Neural cell (in vitro differentiated cells): ENCODE data around the gene VIM. TPM values are rescaled to one million over a fixed set of nuclear protein-coding genes. Genes with fewer than 3 reads are reported as not detected.

Source experiments
- H2AFZ ChIP-seq: fragments of 200-600, 300-800 bp; sonication (generic), shearing (Covaris generic); 2 replicates; pipeline ENCODE4 v1.6.0; 2014; ENCODE audit warnings: low read depth, mild to moderate bottlenecking, antibody characterized with exemption, low read length, moderate library complexity
- H3F3A ChIP-seq: fragments of 200-600 bp; shearing (Covaris generic); 2 replicates; pipeline ENCODE4 v1.6.1; 2016; ENCODE audit warnings: mild to moderate bottlenecking, moderate library complexity, mixed read lengths, antibody characterized with exemption, low read length; ENCODE audit not compliant: insufficient read depth, poor library complexity, severe bottlenecking
- H3K27ac ChIP-seq: fragments of 200-600, 300-800 bp; sonication (generic), shearing (Covaris generic); 2 replicates; pipeline ENCODE4 v1.5.1; 2014; ENCODE audit warnings: mild to moderate bottlenecking, low read length, moderate library complexity
- H3K27me3 ChIP-seq: fragments of 300-800, 200-600 bp; sonication (generic), shearing (Covaris generic); 2 replicates; pipeline ENCODE4 v1.6.0; 2014; ENCODE audit warnings: mild to moderate bottlenecking, low read depth, low read length, moderate library complexity; ENCODE audit not compliant: insufficient read depth
- H3K36me3 ChIP-seq: fragments of 300-800, 200-600 bp; sonication (generic), shearing (Covaris generic); 2 replicates; pipeline ENCODE4 v1.5.1; 2014; ENCODE audit warnings: mild to moderate bottlenecking, antibody characterized with exemption, low read length, moderate library complexity; ENCODE audit not compliant: insufficient read depth
- H3K4me2 ChIP-seq: fragments of 300-800, 200-600 bp; sonication (generic), shearing (Covaris generic); 2 replicates; pipeline ENCODE4 v1.6.0; 2014; ENCODE audit warnings: mild to moderate bottlenecking, low read length
- H3K4me3 ChIP-seq: fragments of 300-800, 200-600 bp; sonication (generic), shearing (Covaris generic); 2 replicates; pipeline ENCODE4 v1.5.1; 2014; ENCODE audit warnings: mild to moderate bottlenecking, low read length, moderate library complexity
- H3K79me2 ChIP-seq: fragments of 200-600 bp; shearing (Covaris generic); replicated peaks from 2 replicates; pipeline ENCODE4 v1.6.0; 2014; ENCODE audit warnings: mild to moderate bottlenecking, low read length, moderate library complexity; ENCODE audit not compliant: insufficient read depth
- H3K9ac ChIP-seq: fragments of 300-800, 200-600 bp; sonication (generic), shearing (Covaris generic); 2 replicates; pipeline ENCODE4 v1.6.1; 2016; ENCODE audit warnings: mild to moderate bottlenecking, low read length, mixed read lengths
- H3K9me2 ChIP-seq: fragments of 200-600 bp; shearing (Covaris generic); 2 replicates; pipeline ENCODE4 v1.6.1; 2016; ENCODE audit warnings: mild to moderate bottlenecking, low read length, mixed read lengths; ENCODE audit not compliant: insufficient read depth
- H3K9me3 ChIP-seq: fragments of 200-600, 300-800 bp; sonication (generic), shearing (Covaris generic); 2 replicates; pipeline ENCODE4 v1.6.1; 2016; ENCODE audit warnings: mild to moderate bottlenecking, mixed run types, low read length, moderate library complexity, mixed read lengths
- H4K20me1 ChIP-seq: fragments of 200-600 bp; shearing (Covaris generic); 2 replicates; pipeline ENCODE4 v1.6.1; 2016; ENCODE audit warnings: mild to moderate bottlenecking, mixed run types; ENCODE audit not compliant: insufficient read depth
- EP300 ChIP-seq: fragments of 450-650 bp; conservative IDR thresholded peaks from 2 replicates; pipeline ENCODE4 v1.6.1; 2014; ENCODE audit warnings: antibody characterized with exemption, mild to moderate bottlenecking, moderate library complexity; ENCODE audit not compliant: poor library complexity, severe bottlenecking
- EZH2 ChIP-seq: fragments of 200-600, 300-800 bp; shearing (Covaris generic), sonication (generic); IDR thresholded peaks from 2 replicates; pipeline ENCODE4 v1.6.1; 2014; ENCODE audit warnings: antibody characterized with exemption, low read length, borderline replicate concordance, mild to moderate bottlenecking; ENCODE audit not compliant: insufficient read depth, poor library complexity, severe bottlenecking
- MXI1 ChIP-seq: fragments of 450-650 bp; conservative IDR thresholded peaks from 2 replicates; pipeline ENCODE4 v1.6.1; 2014; ENCODE audit warnings: antibody characterized with exemption, mild to moderate bottlenecking; ENCODE audit not compliant: poor library complexity, severe bottlenecking
- POLR2AphosphoS5 ChIP-seq: IDR thresholded peaks from 2 replicates; pipeline ENCODE4 v1.6.1; 2012
- RAD21 ChIP-seq: fragments of 450-650 bp; conservative IDR thresholded peaks from 2 replicates; pipeline ENCODE4 v1.6.1; 2014; ENCODE audit warnings: antibody characterized with exemption, mild to moderate bottlenecking, moderate library complexity
- SMC3 ChIP-seq: fragments of 450-650 bp; conservative IDR thresholded peaks from 2 replicates; pipeline ENCODE4 v1.6.1; 2014; ENCODE audit warnings: antibody characterized with exemption, mild to moderate bottlenecking, moderate library complexity; ENCODE audit not compliant: poor library complexity
- TAF1 ChIP-seq: IDR thresholded peaks from 2 replicates; pipeline ENCODE4 v1.6.1; 2012; ENCODE audit warnings: low read depth
- polyA plus RNA-seq: library from polyadenylated mRNA; depleted of rRNA; stranded (reverse); fragments of >200 nt; gene quantifications from 2 replicates; pipeline ENCODE4 v1.2.3, GENCODE V29; 2014
- TF ChIP-seq, protein P1 (sequence below): IDR thresholded peaks from 2 replicates; pipeline ENCODE4 v1.6.1; 2012; ENCODE audit warnings: borderline replicate concordance
- TF ChIP-seq, protein P2 (sequence below): fragments of 450-650 bp; IDR thresholded peaks from 2 replicates; pipeline ENCODE4 v1.5.1; 2014; ENCODE audit warnings: antibody characterized with exemption, mild to moderate bottlenecking, moderate library complexity; ENCODE audit not compliant: poor library complexity, severe bottlenecking

Gene VIM
- polyA plus RNA-seq, 1 donor from 2014 or later: 170 TPM

DNA sequence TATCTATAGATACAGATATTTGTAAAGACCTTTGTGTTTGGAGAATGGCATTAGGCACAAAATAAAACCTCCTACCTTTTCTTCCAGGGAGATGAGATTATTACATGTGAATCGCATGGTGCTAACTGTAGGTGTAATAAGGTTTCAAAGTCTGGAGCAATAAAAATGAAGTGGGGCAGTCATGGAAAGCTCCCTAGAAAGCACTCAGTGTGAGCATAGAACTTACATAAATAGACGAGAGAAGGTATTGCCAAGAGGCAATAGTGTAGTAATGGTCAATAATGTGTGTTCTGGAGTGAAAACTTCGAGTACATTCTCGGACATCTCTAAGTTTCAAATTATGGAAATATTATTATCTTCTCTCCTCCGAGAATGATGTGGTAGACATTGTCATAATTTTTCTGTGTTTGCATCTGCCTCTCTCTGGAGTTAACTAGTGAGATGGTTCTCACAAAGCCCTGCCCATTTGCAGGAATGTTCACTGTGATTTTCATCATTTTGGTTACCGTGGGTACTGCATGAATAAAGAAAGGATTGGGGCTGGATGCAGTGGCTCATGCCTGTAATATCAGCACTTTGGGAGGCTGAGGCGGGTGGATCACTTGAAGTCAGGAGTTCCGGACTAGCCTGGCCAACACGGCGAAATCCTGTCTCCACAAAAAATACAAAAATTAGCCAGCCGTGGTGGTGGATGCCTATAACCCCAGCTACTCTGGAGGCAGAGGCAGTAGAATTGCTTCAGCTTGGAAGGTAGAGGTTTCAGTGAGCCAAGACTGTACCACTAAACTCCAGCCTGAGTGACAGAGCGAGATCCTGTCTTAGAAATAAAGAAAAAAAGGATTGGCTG, 10.6 kb downstream of the VIM start (continued):
- TF ChIP-seq, protein P1, sequence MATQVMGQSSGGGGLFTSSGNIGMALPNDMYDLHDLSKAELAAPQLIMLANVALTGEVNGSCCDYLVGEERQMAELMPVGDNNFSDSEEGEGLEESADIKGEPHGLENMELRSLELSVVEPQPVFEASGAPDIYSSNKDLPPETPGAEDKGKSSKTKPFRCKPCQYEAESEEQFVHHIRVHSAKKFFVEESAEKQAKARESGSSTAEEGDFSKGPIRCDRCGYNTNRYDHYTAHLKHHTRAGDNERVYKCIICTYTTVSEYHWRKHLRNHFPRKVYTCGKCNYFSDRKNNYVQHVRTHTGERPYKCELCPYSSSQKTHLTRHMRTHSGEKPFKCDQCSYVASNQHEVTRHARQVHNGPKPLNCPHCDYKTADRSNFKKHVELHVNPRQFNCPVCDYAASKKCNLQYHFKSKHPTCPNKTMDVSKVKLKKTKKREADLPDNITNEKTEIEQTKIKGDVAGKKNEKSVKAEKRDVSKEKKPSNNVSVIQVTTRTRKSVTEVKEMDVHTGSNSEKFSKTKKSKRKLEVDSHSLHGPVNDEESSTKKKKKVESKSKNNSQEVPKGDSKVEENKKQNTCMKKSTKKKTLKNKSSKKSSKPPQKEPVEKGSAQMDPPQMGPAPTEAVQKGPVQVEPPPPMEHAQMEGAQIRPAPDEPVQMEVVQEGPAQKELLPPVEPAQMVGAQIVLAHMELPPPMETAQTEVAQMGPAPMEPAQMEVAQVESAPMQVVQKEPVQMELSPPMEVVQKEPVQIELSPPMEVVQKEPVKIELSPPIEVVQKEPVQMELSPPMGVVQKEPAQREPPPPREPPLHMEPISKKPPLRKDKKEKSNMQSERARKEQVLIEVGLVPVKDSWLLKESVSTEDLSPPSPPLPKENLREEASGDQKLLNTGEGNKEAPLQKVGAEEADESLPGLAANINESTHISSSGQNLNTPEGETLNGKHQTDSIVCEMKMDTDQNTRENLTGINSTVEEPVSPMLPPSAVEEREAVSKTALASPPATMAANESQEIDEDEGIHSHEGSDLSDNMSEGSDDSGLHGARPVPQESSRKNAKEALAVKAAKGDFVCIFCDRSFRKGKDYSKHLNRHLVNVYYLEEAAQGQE: no peak
- no peak for TF ChIP-seq EP300

DNA sequence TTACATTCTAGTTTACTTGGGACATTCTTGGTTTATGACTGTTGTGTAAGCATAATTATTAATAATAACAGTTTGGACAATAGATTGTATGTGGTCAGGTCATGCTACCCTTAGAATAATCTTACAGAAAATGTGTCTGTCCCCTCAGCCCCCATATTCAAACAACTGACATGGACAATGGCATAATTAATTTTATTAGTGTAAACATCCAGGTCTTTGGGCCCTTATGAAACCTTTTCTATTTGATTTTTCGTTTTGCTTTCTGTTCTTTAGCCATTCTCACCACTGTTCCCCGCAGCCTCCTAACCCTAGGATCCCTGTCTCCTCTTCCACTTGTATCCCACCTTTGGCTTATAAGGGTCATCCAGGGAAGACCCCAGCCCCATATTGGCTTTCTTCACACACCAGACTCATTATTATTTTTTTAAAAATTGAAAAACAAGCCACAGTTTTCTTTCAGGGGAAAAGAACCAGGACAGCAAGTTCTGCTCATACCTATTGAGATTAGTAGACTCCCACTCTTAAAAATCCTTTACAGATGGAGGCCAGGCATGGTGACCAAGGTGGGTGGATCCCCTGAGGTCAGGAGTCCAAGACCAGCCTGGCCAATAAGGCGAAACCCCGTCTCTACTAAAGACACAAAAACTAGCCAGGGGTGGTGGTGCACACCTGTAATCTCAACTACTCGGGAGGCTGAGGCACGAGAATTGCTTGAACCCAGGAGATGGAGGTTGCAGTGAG, 11.5 kb downstream of the VIM start:
- H4K20me1 ChIP-seq: no peaks in the 10 kb centered on the region
- H3K4me3 ChIP-seq: no peak overlapping the region
- H3K4me2 ChIP-seq: no peak overlapping the region
- no peaks in the 10 kb centered on the region for H3F3A ChIP-seq
- TF ChIP-seq, protein P2, sequence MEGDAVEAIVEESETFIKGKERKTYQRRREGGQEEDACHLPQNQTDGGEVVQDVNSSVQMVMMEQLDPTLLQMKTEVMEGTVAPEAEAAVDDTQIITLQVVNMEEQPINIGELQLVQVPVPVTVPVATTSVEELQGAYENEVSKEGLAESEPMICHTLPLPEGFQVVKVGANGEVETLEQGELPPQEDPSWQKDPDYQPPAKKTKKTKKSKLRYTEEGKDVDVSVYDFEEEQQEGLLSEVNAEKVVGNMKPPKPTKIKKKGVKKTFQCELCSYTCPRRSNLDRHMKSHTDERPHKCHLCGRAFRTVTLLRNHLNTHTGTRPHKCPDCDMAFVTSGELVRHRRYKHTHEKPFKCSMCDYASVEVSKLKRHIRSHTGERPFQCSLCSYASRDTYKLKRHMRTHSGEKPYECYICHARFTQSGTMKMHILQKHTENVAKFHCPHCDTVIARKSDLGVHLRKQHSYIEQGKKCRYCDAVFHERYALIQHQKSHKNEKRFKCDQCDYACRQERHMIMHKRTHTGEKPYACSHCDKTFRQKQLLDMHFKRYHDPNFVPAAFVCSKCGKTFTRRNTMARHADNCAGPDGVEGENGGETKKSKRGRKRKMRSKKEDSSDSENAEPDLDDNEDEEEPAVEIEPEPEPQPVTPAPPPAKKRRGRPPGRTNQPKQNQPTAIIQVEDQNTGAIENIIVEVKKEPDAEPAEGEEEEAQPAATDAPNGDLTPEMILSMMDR: no peak
- no peak for TF ChIP-seq TAF1
- no peak for TF ChIP-seq MXI1
- no peak for TF ChIP-seq RAD21
- TF ChIP-seq EP300: no peak
- no peak for TF ChIP-seq EZH2
- TF ChIP-seq SMC3: no peak
- no peak for TF ChIP-seq POLR2AphosphoS5
- TF ChIP-seq, protein P1: no peak
- H3K27ac ChIP-seq: no peak overlapping the region
- H3K36me3 ChIP-seq: peaks cover 7% of the 10 kb centered on the region
- H3K9me3 ChIP-seq: no peaks in the 10 kb centered on the region
- H3K27me3 ChIP-seq: no peaks in the 10 kb centered on the region
- H3K79me2 ChIP-seq: no peaks in the 10 kb centered on the region
- H3K9me2 ChIP-seq: no peaks in the 10 kb centered on the region
- H2AFZ ChIP-seq: no peak overlapping the region
- H3K9ac ChIP-seq: no peak overlapping the region
